Measurements from ENCODE around the gene ZAP70.

Gene ZAP70

GRCh38 chr2:97735161-97735561 lies 21.8 kb downstream of the ZAP70 start:
- no peak for DNase-seq

- DNase-seq, result no peak
Observed at GRCh38 chr2:97736185-97736584, 22.8 kb downstream of the ZAP70 start.

GRCh38 chr2:97736608-97737330 lies 23.4 kb downstream of the ZAP70 start:
- no peak for DNase-seq

GRCh38 chr2:97737421-97738178 lies 24.2 kb downstream of the ZAP70 start:
- DNase-seq, result no peak

DNA sequence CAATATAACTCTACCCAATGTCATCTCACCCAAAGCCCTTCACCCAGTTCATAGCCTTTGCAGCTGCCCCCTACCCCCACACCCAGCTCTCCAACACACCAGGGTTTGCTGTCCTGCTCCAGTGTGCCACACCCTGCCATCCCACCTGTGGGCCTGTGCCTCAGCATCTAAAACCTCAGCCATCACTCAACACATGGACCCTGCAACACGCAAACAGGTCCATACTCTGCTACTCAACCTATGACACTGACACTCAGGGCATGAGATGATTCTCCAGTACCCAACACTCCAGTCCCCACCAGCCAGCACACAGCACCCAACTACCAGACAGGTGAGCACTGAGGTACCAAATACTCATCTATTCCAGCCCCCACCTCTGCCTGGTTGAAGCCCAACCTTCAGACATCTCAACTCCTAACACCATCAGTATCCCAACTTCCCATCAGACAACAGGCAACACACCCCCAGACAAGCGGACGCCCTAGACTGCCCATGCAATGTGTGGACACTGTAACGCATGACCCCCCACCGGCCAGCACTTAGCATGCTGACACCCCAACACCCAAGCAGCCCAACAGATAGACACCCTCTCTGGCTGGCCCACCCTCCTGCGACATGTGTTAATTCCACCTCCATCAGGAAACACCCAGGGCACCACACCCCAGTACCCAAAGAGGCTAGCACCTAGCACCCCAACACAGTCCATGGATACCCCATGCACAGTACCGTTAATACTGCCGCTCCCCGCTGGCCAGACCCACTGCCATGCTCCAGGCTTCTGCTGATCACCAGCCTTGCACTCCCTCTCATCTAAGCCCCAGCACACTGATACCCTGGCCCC lies 25.0 kb downstream of the ZAP70 start:
- no peak for DNase-seq

- DNase-seq, result no peak
Observed at GRCh38 chr2:97739020-97739892, 25.9 kb downstream of the ZAP70 start.

- DNase-seq, result no peak
Observed at GRCh38 chr2:97739893-97740245, 26.5 kb downstream of the ZAP70 start.

DNA sequence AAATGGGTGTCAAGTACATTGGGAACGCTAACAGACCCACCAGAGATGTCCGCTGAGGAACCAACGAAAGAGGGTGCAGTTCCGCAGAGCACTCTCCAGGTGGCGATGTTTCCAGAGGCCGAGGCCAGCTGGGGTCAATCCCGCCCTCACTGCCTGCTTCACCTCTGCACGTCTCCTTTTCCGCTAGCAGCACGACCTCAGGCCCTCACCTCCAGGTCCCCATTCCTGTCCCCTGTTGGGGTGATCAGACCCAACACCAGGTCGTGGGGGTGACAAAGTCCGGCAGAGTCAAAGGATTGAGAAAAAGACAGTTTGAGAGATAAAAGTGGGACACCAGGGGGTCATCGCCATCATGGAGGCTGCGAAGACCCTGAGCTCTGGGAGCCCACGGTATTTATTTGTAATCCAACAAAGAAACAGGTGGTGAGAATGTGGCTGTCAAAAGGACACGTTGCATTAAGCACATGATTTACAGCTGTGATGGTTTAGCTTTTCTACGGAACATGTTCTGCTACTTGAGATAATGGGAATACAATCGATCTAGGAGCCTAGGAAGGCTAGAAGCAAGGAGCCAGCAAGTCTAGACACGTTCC lies 27.3 kb downstream of the ZAP70 start:
- no peak for DNase-seq

- no peak for DNase-seq
Observed at GRCh38 chr2:97741251-97741650, 27.9 kb downstream of the ZAP70 start.

- DNase-seq, result no peak
Observed at GRCh38 chr2:97741686-97742085, 28.3 kb downstream of the ZAP70 start.

- DNase-seq, result no peak
Observed at GRCh38 chr2:97742381-97742847, 29.0 kb downstream of the ZAP70 start.

- no peak for DNase-seq
Observed at GRCh38 chr2:97743913-97744312, 30.5 kb downstream of the ZAP70 start.

GRCh38 chr2:97745474-97746174 lies 32.2 kb downstream of the ZAP70 start:
- peak; percentile 28 for DNase-seq

DNA sequence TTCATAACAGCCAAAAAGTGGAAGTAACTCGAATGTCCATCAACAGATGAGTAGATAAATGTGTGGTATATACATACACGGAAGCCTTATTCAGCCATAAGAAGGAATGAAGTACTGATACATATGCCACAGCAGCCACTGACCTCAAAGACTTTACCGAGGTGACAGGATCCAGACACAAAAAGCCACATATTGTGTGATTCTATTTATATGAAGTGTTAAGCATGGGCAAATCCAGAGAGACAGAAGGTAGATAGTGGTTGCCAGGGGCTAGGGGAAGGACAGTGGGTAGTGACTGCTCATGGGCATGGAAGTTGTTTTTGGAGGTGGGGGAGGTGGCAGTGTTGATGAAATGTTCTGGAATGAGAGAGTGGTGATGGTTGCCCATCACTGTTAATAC lies 33.9 kb downstream of the ZAP70 start:
- no peak for DNase-seq

DNA sequence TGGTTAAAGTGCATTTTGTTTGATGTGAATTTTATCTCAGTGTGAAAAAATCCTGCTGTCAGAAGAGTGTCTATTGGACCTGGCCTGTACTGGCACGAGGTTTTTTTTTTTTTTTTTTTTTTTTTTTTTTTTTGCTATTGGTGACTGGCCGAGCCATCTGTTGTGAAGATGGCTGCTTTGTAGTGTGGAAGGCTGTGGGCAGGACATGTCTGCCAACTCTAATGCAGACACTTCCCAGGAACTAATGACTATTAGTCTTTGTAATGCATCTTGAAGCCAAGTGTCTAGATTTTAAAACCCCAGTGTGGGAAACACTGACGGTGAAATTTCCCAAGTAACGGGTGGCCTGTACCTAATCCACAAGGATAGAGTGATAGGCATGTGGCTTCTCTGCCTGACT lies 34.3 kb downstream of the ZAP70 start:
- no peak for DNase-seq

DNA sequence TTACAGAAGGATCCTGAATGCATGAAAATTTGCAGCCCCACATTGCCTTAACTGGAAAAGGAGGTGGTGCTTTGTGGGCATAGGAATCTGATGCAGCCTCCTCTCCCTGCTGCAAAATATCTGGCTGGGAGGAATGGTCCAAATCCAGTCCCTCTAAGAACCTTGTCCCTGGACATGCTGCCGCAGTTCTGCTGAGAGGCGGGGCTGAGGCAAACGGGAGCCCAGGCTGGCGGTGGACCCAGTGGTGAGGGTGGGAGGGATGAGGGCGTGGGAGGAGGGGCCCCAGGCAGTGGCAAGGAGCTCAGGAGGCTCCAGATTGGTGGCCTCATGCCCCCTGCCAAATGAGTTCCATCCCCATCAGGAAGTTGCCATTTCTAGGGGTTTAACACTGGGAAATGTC lies 36.2 kb downstream of the ZAP70 start:
- DNase-seq, result no peak

DNA sequence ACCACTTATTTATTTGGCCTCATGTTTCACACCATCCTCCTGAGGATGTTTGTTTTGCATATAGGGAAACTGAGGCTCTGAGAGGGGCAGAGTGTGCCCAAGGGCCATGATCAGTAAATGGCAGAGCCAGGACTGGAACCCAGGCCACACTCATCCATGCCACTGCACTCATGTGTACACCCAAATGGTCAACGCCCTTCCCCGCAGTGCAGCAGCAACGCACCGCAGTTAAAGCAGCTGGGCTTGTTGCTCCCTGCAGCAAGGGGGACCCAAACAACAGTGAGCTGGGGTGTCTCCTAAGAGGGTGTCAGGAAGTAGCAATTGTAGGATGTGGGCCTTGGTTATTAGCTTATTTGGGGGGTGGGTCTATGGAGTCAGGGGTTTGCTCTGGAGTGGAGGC lies 36.6 kb downstream of the ZAP70 start:
- no peak for DNase-seq

DNA sequence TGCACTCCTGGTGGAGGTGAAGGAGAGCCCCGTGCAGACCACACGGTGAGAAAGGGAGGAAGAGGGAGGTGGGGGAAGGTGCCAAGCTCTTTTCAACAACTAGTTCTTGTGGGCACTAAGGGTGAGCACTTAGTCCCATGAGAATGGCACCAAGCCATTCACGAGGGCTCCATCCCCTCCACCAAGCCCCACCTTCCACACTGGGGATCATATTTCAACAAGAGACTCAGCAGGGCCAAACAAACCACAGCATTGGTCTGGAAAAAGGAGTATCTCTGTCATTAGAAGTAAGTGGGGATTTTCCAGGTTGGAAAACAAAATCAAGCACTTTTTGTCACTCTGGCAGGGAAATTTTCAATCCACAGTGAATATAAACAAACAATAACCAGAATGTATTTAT lies 38.4 kb downstream of the ZAP70 start:
- DNase-seq, result no peak

DNA sequence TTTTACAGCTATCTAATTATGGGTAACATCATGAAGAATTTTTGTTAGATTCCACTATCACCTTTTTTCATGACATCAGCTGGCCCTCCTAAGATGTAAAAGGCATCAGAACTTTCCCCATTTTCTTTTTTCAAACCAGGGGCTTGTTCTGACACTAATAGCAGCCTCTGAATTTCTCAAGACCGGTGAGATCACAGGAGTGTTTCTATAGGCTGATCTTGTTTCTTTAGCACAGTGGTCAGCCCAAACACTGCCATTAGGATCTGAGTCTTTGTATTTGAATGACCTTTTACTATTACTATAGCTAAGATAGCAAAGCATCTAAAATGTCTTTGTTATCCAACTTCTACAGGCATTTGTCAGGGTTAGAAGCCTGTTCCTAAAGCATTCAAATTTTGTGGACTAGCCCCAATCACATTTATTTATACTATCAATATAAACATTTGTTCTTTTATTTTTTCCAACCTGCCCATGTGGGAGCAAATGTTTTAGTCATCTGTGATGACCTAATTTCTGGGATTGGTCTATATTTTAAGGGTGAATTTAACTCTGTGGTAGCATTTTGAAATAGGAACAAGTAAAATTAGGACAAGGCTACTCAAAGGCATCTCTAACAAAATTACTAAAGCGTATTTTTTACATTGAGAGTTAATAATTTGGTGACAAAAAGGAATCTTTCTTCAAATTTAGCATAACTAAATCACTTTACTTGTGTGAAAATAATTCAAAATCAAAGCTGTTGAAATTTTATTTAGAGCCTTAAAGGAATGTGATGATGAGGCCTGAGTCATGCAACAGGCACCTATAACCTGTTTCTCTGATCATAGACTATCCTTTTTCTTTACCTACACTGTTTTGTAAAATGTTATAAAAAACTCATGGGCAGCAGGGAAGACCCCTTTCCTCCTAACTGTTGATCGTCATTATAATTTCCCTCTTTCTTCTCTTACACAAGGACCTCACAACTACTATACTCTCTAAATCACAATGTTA lies 39.3 kb downstream of the ZAP70 start:
- DNase-seq, result no peak

DNA sequence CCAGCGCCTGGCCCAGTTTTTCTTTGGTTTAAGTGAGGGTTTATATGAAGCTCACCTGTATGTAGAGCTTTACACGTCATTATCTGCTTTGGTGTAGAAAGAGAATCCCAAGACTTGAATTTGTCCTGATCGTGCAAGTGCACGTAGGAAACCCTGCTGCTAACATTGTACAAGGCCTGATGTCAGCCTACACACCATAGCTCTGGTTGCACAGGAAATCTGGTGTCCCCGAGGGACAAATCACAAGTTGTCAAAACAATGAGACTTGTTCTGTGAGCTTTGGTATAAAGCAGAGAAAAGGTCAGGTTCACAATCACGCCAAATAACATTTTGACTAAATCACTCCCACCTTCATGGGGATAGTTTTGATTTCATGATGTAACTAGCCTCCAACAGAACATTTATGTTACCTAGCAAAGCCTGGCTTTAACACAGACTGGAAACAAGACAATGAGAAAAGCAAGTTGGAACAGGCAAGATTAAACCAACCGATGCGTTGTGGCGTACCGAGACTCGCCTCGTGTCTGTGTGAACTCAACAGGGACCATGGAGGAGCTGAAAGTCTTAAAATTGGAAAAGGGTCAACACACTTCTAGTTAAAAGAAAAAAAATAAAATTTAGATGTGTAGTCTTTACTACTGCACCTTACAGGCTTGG lies 41.4 kb downstream of the ZAP70 start:
- no peak for DNase-seq
